GM12878 (cell line): ENCODE data around the gene MYL11. TPM values are rescaled to one million over a fixed set of nuclear protein-coding genes. Genes with fewer than 3 reads are reported as not detected.

Experiments
- ATAC-seq: fragments of 200-7000 bp; cut with Tn5 transposase; 3 replicates; pipeline ENCODE4 v1.9.1; 2020; ENCODE audit warnings: mild to moderate bottlenecking, moderate library complexity
- BruUV-seq: library from RNA; stranded (reverse); fragments of 400-500 nt; replicated peaks from 2 replicates; lab custom pipeline; 2021; lab: Mats Ljungman, UMichigan
- CTCF ChIA-PET: fragments of 300-600 bp; sonication (Branson Sonifier 250); formaldehyde crosslinking; extraction: SDS; loops from one replicate; lab custom pipeline; 2021; ENCODE audit warnings: inconsistent platforms; lab: Yijun Ruan, JAX
- POLR2A ChIA-PET: fragments of 350-600 bp; formaldehyde crosslinking; extraction: SDS; loops from one replicate; lab custom pipeline; 2021; ENCODE audit warnings: inconsistent platforms; lab: Charles Lee
- RAD21 ChIA-PET: fragments of 300-600 bp; sonication (Branson Sonifier 250); formaldehyde crosslinking; loops from one replicate; lab custom pipeline; 2023; ENCODE audit warnings: antibody characterized with exemption; ENCODE audit not compliant: unreplicated experiment; lab: Charles Lee
- SMC1A ChIA-PET: fragments of 300-600 bp; sonication (Branson Sonifier 250); formaldehyde crosslinking; loops from one replicate; lab custom pipeline; 2023; ENCODE audit not compliant: unreplicated experiment, uncharacterized antibody; lab: Charles Lee
- DNase-seq: peaks from one replicate; pipeline ENCODE4 v3.0.0-alpha.2; 2011; ENCODE audit warnings: low read depth, low spot score
- FAIRE-seq: peaks from 3 replicates; lab custom pipeline; 2011; peaks lifted over from hg19 to GRCh38; lab: Jason Lieb, UNC
- H2AFZ ChIP-seq: 2 replicates; pipeline ENCODE4 v1.6.0; 2011; ENCODE audit warnings: low read depth, low read length, control low read depth; ENCODE audit not compliant: control insufficient read depth
- H3K27ac ChIP-seq: 2 replicates; pipeline ENCODE4 v1.5.1; 2011; ENCODE audit warnings: control low read depth; ENCODE audit not compliant: control insufficient read depth, insufficient read depth
- H3K27me3 ChIP-seq, 2 experiments: replicated peaks in 1 of 2; 2 replicates each; pipeline versions ENCODE4 v1.6.0 to v1.6.1; 2011; ENCODE audit warnings: low read length in 1 of 2; ENCODE audit not compliant: control insufficient read depth in 2 of 2, insufficient read depth in 2 of 2
- H3K36me3 ChIP-seq, 2 experiments: 2 replicates each; pipeline ENCODE4 v1.5.1; 2011; ENCODE audit warnings: low read length in 1 of 2; ENCODE audit not compliant: control insufficient read depth in 2 of 2, insufficient read depth in 2 of 2
- H3K4me1 ChIP-seq: 2 replicates; pipeline ENCODE4 v1.6.1; 2011; ENCODE audit warnings: mild to moderate bottlenecking, low read length, moderate library complexity, mixed read lengths; ENCODE audit not compliant: control insufficient read depth, insufficient read depth
- H3K4me2 ChIP-seq: 2 replicates; pipeline ENCODE4 v1.6.0; 2011; ENCODE audit warnings: control low read depth; ENCODE audit not compliant: control insufficient read depth, insufficient read depth
- H3K4me3 ChIP-seq: fragments of 200-600 bp; sonication (generic); 2 replicates; pipeline ENCODE4 v1.5.1; 2016
- H3K79me2 ChIP-seq: 2 replicates; pipeline ENCODE4 v1.6.0; 2011; ENCODE audit warnings: low read length; ENCODE audit not compliant: control insufficient read depth, insufficient read depth
- H3K9ac ChIP-seq: 2 replicates; pipeline ENCODE4 v1.8.0; 2011; ENCODE audit warnings: low read length, control low read depth, mixed read lengths; ENCODE audit not compliant: control insufficient read depth, insufficient read depth
- H3K9me3 ChIP-seq: replicated peaks from 3 replicates; pipeline ENCODE4 v1.5.1; 2011; ENCODE audit warnings: mild to moderate bottlenecking, low read length; ENCODE audit not compliant: control insufficient read depth, insufficient read depth
- H4K20me1 ChIP-seq: 2 replicates; pipeline ENCODE4 v1.6.0; 2011; ENCODE audit not compliant: control insufficient read depth, insufficient read depth
- BHLHE40 ChIP-seq, 2 experiments: fragments of 450-650 bp in 1 of 2; IDR thresholded peaks; 2 replicates each; pipeline ENCODE4 v1.6.1; 2011 to 2017; ENCODE audit warnings: low read depth in 2 of 2, borderline replicate concordance in 1 of 2, improper control_type of control experiment in 1 of 2, low read length in 1 of 2, mild to moderate bottlenecking in 1 of 2
- CEBPB ChIP-seq, 2 experiments: fragments of 150-350 bp in 1 of 2; IDR thresholded peaks; 2 replicates each; pipeline ENCODE4 v1.6.1; 2012 to 2014; ENCODE audit warnings: low read depth in 2 of 2, low read length in 2 of 2, borderline replicate concordance in 1 of 2, inconsistent platforms in 1 of 2
- EZH2 ChIP-seq: IDR thresholded peaks from 2 replicates; pipeline ENCODE4 v1.6.1; 2012; ENCODE audit warnings: low read depth, mild to moderate bottlenecking, control low read depth, inconsistent platforms, low read length, borderline replicate concordance; ENCODE audit not compliant: control insufficient read depth
- FOXM1 ChIP-seq: IDR thresholded peaks from 2 replicates; pipeline ENCODE4 v1.6.1; 2012; ENCODE audit warnings: low read depth, mild to moderate bottlenecking, inconsistent platforms, low read length, moderate library complexity
- HDAC2 ChIP-seq: fragments of 200-600 bp; sonication (generic); IDR thresholded peaks from 2 replicates; pipeline ENCODE4 v1.6.1; 2017
- MEF2B ChIP-seq: fragments of 450-650 bp; IDR thresholded peaks from 2 replicates; pipeline ENCODE4 v1.6.1; 2018; ENCODE audit warnings: mild to moderate bottlenecking, moderate library complexity; ENCODE audit not compliant: partially characterized antibody, poor library complexity, severe bottlenecking
- PAX5 ChIP-seq: IDR thresholded peaks from 2 replicates; pipeline ENCODE4 v1.6.1; 2011; ENCODE audit warnings: low read depth, low read length, borderline replicate concordance
- PAX8 ChIP-seq: fragments of 450-650 bp; IDR thresholded peaks from 2 replicates; pipeline ENCODE4 v1.6.1; 2017; ENCODE audit warnings: mild to moderate bottlenecking, moderate library complexity
- SP1 ChIP-seq: IDR thresholded peaks from one replicate; pipeline ENCODE4 v1.6.1; 2011; ENCODE audit warnings: low read depth, low read length
- SRF ChIP-seq, 2 experiments: IDR thresholded peaks; 2 replicates each; pipeline ENCODE4 v1.6.1; 2011; ENCODE audit warnings: low read depth in 2 of 2, low read length in 2 of 2, mild to moderate bottlenecking in 1 of 2, moderate library complexity in 1 of 2
- WGBS: methylation state at CpG from one replicate; pipeline ENCODE4 v1.1.6; 2016; ENCODE audit warnings: low lambda C conversion rate; ENCODE audit not compliant: insufficient replicate concordance, insufficient coverage; ENCODE audit errors: missing lambda C conversion rate; 5-methylcytosine and 5-hydroxymethylcytosine counted together
- in situ Hi-C: fragments of 300-500 bp; cut with MboI; formaldehyde crosslinking; loops from 9 replicates; pipeline ENCODE4 v1.14.3; 2018; ENCODE audit warnings: mixed read lengths
- intact Hi-C: fragments of 100-400 bp; cut with micrococcal nuclease; formaldehyde crosslinking; loops from one replicate; pipeline ENCODE4 v1.14.2; 2022; ENCODE audit not compliant: unreplicated experiment
- polyA plus RNA-seq, 11 experiments: library from polyadenylated mRNA; depleted of rRNA in 4 of 11; unstranded in 6 of 11; stranded (reverse) in 5 of 11; fragments of >200 nt; fragmentation: Nextera tagmentation in 4 of 11; fragmentation: Illumina TruSeq in 1 of 11; extraction: Ambion mirVana in 4 of 11; extraction: Trizol in 1 of 11; gene quantifications; 1 replicate in 1 of 11; 2 replicates in 10 of 11; pipeline versions ENCODE4 v1.2.1 to v1.2.3, GENCODE V29; 2011 to 2016; ENCODE audit warnings: inconsistent platforms in 2 of 11, missing spikeins in 2 of 11, low read depth in 1 of 11
- total RNA-seq, 4 experiments: library from RNA; depleted of rRNA in 3 of 4; stranded (reverse); fragments of >200 nt in 3 of 4; fragmentation: Illumina TruSeq in 1 of 4; extraction: Trizol in 1 of 4; gene quantifications; 2 replicates each; pipeline versions ENCODE4 v1.2.1 to v1.2.3, GENCODE V29; 2013 to 2021

Gene MYL11
- total and polyA plus RNA-seq, 10 of the 15 experiments (the other 5 are each of a cell fraction or from before 2014, with no cell fraction given), result 0.19 to 1.2 (median 0.61) TPM; not detected in 5

- POLR2A ChIA-PET, result interaction anchor here (1.7 kb wide), 1 partner anchor 14 kb away, joined by 7 read pairs; no protein-coding TSS in a partner anchor
- H3K79me2 ChIP-seq, result no peaks in the 10 kb centered on the region
- no peak overlapping the region for H3K27ac ChIP-seq
- no TSS peak for BruUV-seq
- H3K4me3 ChIP-seq, result no peak overlapping the region
- no peak overlapping the region for H3K9ac ChIP-seq
- DNase-seq, result no peak
- H3K4me2 ChIP-seq, result no peak overlapping the region
- SMC1A ChIA-PET, result no interaction called here
- CTCF ChIA-PET, result no interaction called here
- WGBS, result 70% methylated on average over 13 of the region's 13 CpGs
- no peak overlapping the region for H2AFZ ChIP-seq
- H3K9me3 ChIP-seq, result no peaks in the 10 kb centered on the region
- FAIRE-seq, result no peak
- peaks cover 5% of the 10 kb centered on the region for H3K4me1 ChIP-seq
- no peaks in the 10 kb centered on the region for H3K36me3 ChIP-seq
- H3K27me3 ChIP-seq, result no peaks in the 10 kb centered on the region
- intact Hi-C loops (no loop called here), in situ Hi-C loops (no loop called here)
- H4K20me1 ChIP-seq, result no peaks in the 10 kb centered on the region
- ATAC-seq, result no peak
- TF ChIP-seq EZH2, result no peak
- TF ChIP-seq BHLHE40 (IDR thresholded peaks at IDR 0.05; ENCODE audit: borderline replicate concordance in 1 of 2, low read depth in 2 of 2, low read length in 1 of 2), result no peak
- no peak for TF ChIP-seq PAX5
- TF ChIP-seq HDAC2, result no peak
- no peak for TF ChIP-seq SRF (IDR thresholded peaks at IDR 0.05; ENCODE audit: low read depth in 2 of 2, low read length in 2 of 2)
- TF ChIP-seq FOXM1, result no peak
- TF ChIP-seq PAX8, result no peak
- no peak for TF ChIP-seq SP1
- TF ChIP-seq MEF2B, result no peak
- TF ChIP-seq CEBPB (IDR thresholded peaks at IDR 0.05; ENCODE audit: borderline replicate concordance in 1 of 2, low read depth in 2 of 2, low read length in 2 of 2), result no peak
- RAD21 ChIA-PET, result no interaction called here
Measured at GRCh38 chr16:30340621-30341020, 34.0 kb upstream of the MYL11 start.
